SK-N-SH treated with all-trans-retinoic acid at 6 μM for 48 hours (cell line): Measurements from ENCODE around the gene LMTK2.

Source experiments
- ATAC-seq: fragments of 200-7000 bp; cut with Tn5 transposase; 3 replicates; pipeline ENCODE4 v1.9.1; 2020; ENCODE audit warnings: mild to moderate bottlenecking, moderate library complexity
- ARNTL ChIP-seq: fragments of 450-650 bp; formaldehyde crosslinking; IDR thresholded peaks from 2 replicates; pipeline ENCODE4 v1.5.0; 2020; ENCODE audit warnings: low read depth, mild to moderate bottlenecking, moderate library complexity, borderline replicate concordance
- BACH2 ChIP-seq: fragments of 250-450 bp; sonication (Bioruptor Pico); IDR thresholded peaks from 2 replicates; pipeline ENCODE4 v1.9.0; 2021; ENCODE audit warnings: mild to moderate bottlenecking, borderline replicate concordance
- CREB5 ChIP-seq: fragments of 250-450 bp; sonication (Bioruptor Pico); IDR thresholded peaks from 2 replicates; pipeline ENCODE4 v1.5.1; 2020; ENCODE audit warnings: low read depth, mild to moderate bottlenecking, moderate library complexity
- CSDC2 ChIP-seq: fragments of 250-450 bp; sonication (Bioruptor Pico); IDR thresholded peaks from 2 replicates; pipeline ENCODE4 v1.5.0; 2020; ENCODE audit warnings: mild to moderate bottlenecking, moderate library complexity
- CSRNP3 ChIP-seq: fragments of 250-450 bp; sonication (Bioruptor Pico); IDR thresholded peaks from 2 replicates; pipeline ENCODE4 v1.5.1; 2021; ENCODE audit warnings: mild to moderate bottlenecking, moderate library complexity
- ESRRG ChIP-seq: fragments of 250-450 bp; sonication (Bioruptor Pico); IDR thresholded peaks from 2 replicates; pipeline ENCODE4 v1.6.1; 2021; ENCODE audit warnings: mild to moderate bottlenecking
- GLIS3 ChIP-seq: fragments of 250-450 bp; sonication (Bioruptor Pico); IDR thresholded peaks from 2 replicates; pipeline ENCODE4 v1.5.0; 2020; ENCODE audit warnings: mild to moderate bottlenecking, moderate library complexity
- ISL1 ChIP-seq: fragments of 250-450 bp; sonication (Bioruptor Pico); IDR thresholded peaks from 2 replicates; pipeline ENCODE4 v2.1.2; 2022; ENCODE audit warnings: mild to moderate bottlenecking, moderate library complexity
- PATZ1 ChIP-seq: fragments of 250-450 bp; sonication (Bioruptor Pico); IDR thresholded peaks from 2 replicates; pipeline ENCODE4 v1.8.0; 2020; ENCODE audit warnings: mild to moderate bottlenecking, moderate library complexity, borderline replicate concordance
- POU6F1 ChIP-seq: fragments of 250-450 bp; sonication (Bioruptor Pico); IDR thresholded peaks from 2 replicates; pipeline ENCODE4 v1.8.0; 2021; ENCODE audit warnings: low read depth, mild to moderate bottlenecking, moderate library complexity, borderline replicate concordance
- PPARA ChIP-seq: fragments of 250-450 bp; sonication (Bioruptor Pico); IDR thresholded peaks from 2 replicates; pipeline ENCODE4 v1.5.0; 2020; ENCODE audit warnings: mild to moderate bottlenecking, borderline replicate concordance
- RARB ChIP-seq: fragments of 250-450 bp; sonication (Bioruptor Pico); IDR thresholded peaks from 2 replicates; pipeline ENCODE4 v1.8.0; 2021; ENCODE audit warnings: mild to moderate bottlenecking, moderate library complexity
- SNAI2 ChIP-seq: fragments of 250-450 bp; sonication (Bioruptor Pico); IDR thresholded peaks from 2 replicates; pipeline ENCODE4 v1.5.0; 2020; ENCODE audit warnings: mild to moderate bottlenecking, moderate library complexity
- TCF4 ChIP-seq: fragments of 250-450 bp; sonication (Bioruptor Pico); IDR thresholded peaks from 2 replicates; pipeline ENCODE4 v1.8.0; 2021; ENCODE audit warnings: mild to moderate bottlenecking, moderate library complexity, borderline replicate concordance
- TOX ChIP-seq: fragments of 250-450 bp; sonication (Bioruptor Pico); IDR thresholded peaks from 2 replicates; pipeline ENCODE4 v1.8.0; 2021; ENCODE audit warnings: mild to moderate bottlenecking, moderate library complexity, borderline replicate concordance
- TSHZ2 ChIP-seq: fragments of 250-450 bp; sonication (Bioruptor Pico); IDR thresholded peaks from 2 replicates; pipeline ENCODE4 v1.5.0; 2020; ENCODE audit warnings: mild to moderate bottlenecking, moderate library complexity
- ZC3H10 ChIP-seq: fragments of 250-450 bp; sonication (Bioruptor Pico); IDR thresholded peaks from 2 replicates; pipeline ENCODE4 v1.5.1; 2021; ENCODE audit warnings: mild to moderate bottlenecking, moderate library complexity
- ZFP3 ChIP-seq: fragments of 250-450 bp; sonication (Bioruptor Pico); IDR thresholded peaks from 2 replicates; pipeline ENCODE4 v1.5.0; 2020; ENCODE audit warnings: mild to moderate bottlenecking, moderate library complexity
- ZFP30 ChIP-seq: fragments of 450-650 bp; formaldehyde crosslinking; IDR thresholded peaks from 2 replicates; pipeline ENCODE4 v1.5.0; 2022; ENCODE audit warnings: mild to moderate bottlenecking, moderate library complexity
- ZNF565 ChIP-seq: fragments of 450-650 bp; formaldehyde crosslinking; conservative IDR thresholded peaks from 2 replicates; pipeline ENCODE4 v1.5.0; 2020; ENCODE audit warnings: low read depth, mild to moderate bottlenecking, moderate library complexity
- ZNF70 ChIP-seq: fragments of 450-650 bp; formaldehyde crosslinking; IDR thresholded peaks from 2 replicates; pipeline ENCODE4 v1.5.0; 2020; ENCODE audit warnings: mild to moderate bottlenecking, moderate library complexity

LMTK2 gene

GRCh38 chr7:98079891-98080648 lies 26.6 kb upstream of the LMTK2 start (continued):
- no peak for TF ChIP-seq CSRNP3 (CRISPR knock-in tag)

- TF ChIP-seq GLIS3 (CRISPR knock-in tag) (no peak), ZC3H10 (CRISPR knock-in tag) (no peak), TCF4 (CRISPR knock-in tag) (no peak), ARNTL (no peak), ZNF565 (no peak), CREB5 (CRISPR knock-in tag) (no peak)
- ATAC-seq = no peak
Observed at GRCh38 chr7:98081319-98081718, 25.3 kb upstream of the LMTK2 start.

GRCh38 chr7:98084631-98085030 lies 22.0 kb upstream of the LMTK2 start:
- TF ChIP-seq PPARA (CRISPR knock-in tag) (no peak), ZNF70 (CRISPR knock-in tag) (no peak), ZNF565 (no peak), GLIS3 (CRISPR knock-in tag) (no peak), PATZ1 (CRISPR knock-in tag) (no peak), ISL1 (CRISPR knock-in tag) (no peak), TOX (no peak), ZFP30 (CRISPR knock-in tag) (no peak), ARNTL (no peak), CSRNP3 (CRISPR knock-in tag) (no peak), CSDC2 (CRISPR knock-in tag) (no peak), SNAI2 (CRISPR knock-in tag) (no peak), ZFP3 (CRISPR knock-in tag) (no peak), TCF4 (CRISPR knock-in tag) (no peak), BACH2 (no peak), TSHZ2 (CRISPR knock-in tag) (no peak), RARB (CRISPR knock-in tag) (no peak), ESRRG (CRISPR knock-in tag) (no peak), ZC3H10 (CRISPR knock-in tag) (no peak), POU6F1 (CRISPR knock-in tag) (no peak)
- no peak for ATAC-seq
